T-helper 2 cell treated with Interferon-gamma antibody and Interleukin-4, amounts not matched to agents 5 μg/mL and 100 μg/mL, for 36 hours (primary cell): ENCODE results near the gene MSS51.
"Not testable (repeated sequence)": the region's sequence is repeated elsewhere in the genome, so short reads cannot be mapped to it uniquely, and the experiment has no call there.

Source experiments
- DNase-seq: peaks from one replicate; pipeline ENCODE4 v3.0.0; 2021; ENCODE audit warnings: low spot score
- H3K27ac Mint-ChIP-seq: one replicate; pipeline ENCODE4 v1.8.0; 2021; ENCODE audit warnings: mild to moderate bottlenecking, mixed read lengths
- H3K27me3 Mint-ChIP-seq: one replicate; pipeline ENCODE4 v1.8.0; 2021; ENCODE audit warnings: low read depth, mixed read lengths
- H3K36me3 Mint-ChIP-seq: one replicate; pipeline ENCODE4 v1.8.0; 2021; ENCODE audit warnings: low read depth, mixed read lengths
- H3K4me1 Mint-ChIP-seq: one replicate; pipeline ENCODE4 v1.8.0; 2021; ENCODE audit warnings: low read depth, mixed read lengths
- H3K4me3 Mint-ChIP-seq: one replicate; pipeline ENCODE4 v1.8.0; 2022; ENCODE audit warnings: mild to moderate bottlenecking, moderate library complexity, mixed read lengths
- H3K9me3 Mint-ChIP-seq: one replicate; pipeline ENCODE4 v1.8.0; 2021; ENCODE audit warnings: mixed read lengths

MSS51 gene

GRCh38 chr10:73407495-73407894 lies 25.9 kb downstream of the MSS51 start:
- H3K27ac Mint-ChIP-seq, result no peak overlapping the region
- peaks cover 23% of the 10 kb centered on the region for H3K4me1 Mint-ChIP-seq
- H3K36me3 Mint-ChIP-seq, result peaks cover 32% of the 10 kb centered on the region
- H3K9me3 Mint-ChIP-seq, result no peaks in the 10 kb centered on the region
- no peak for DNase-seq
- no peak overlapping the region for H3K4me3 Mint-ChIP-seq
- no peaks in the 10 kb centered on the region for H3K27me3 Mint-ChIP-seq

- no peak overlapping the region for H3K27ac Mint-ChIP-seq
- H3K4me3 Mint-ChIP-seq, result no peak overlapping the region
- peaks cover 21% of the 10 kb centered on the region for H3K4me1 Mint-ChIP-seq
- no peaks in the 10 kb centered on the region for H3K27me3 Mint-ChIP-seq
- peaks cover 30% of the 10 kb centered on the region for H3K36me3 Mint-ChIP-seq
- DNase-seq, result no peak
- no peaks in the 10 kb centered on the region for H3K9me3 Mint-ChIP-seq
Observed at GRCh38 chr10:73406846-73407245, 26.5 kb downstream of the MSS51 start.

DNA sequence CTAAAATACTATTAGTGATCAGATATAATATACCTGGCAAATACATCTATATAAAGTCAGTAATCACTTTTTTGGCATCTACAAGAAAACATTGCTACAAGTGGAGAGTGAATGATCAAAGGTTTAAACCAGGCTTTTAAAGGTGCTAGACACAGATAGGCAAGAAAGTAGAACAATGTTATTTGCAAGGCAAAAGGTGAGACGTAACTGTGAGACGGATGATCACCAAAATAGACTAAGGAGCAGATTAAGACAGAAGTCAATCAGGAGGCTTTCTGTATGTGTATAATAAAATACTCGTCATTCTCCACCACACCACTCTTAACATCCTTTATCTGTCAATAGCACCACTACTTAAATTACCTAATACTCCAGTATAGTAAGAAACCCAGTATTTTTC lies 27.8 kb downstream of the MSS51 start:
- no peaks in the 10 kb centered on the region for H3K27me3 Mint-ChIP-seq

DNA sequence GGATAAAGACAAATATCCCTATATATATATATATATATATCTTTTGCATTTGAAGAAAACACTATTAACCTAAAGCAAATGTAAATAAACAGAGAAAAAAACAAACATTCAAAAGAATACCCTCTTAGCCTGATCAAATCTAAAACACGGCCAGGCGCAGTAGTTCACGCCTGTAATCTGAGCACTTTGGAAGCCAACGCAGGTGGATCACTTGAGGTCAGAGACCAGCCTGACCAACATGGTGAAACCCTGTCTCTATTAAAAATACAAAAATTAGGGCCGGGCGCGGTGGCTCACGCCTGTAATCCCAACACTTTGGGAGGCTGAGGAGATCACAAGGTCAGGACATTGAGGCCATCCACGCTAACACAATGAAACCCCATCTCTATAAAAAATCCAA lies 28.7 kb downstream of the MSS51 start:
- Mint-ChIP-seq H3K36me3 (peaks cover 24% of the 10 kb centered on the region), H3K4me3 (no peak overlapping the region), H3K27me3 (no peaks in the 10 kb centered on the region), H3K9me3 (no peaks in the 10 kb centered on the region), H3K4me1 (peaks cover 15% of the 10 kb centered on the region), H3K27ac (no peak overlapping the region)
- no peak for DNase-seq

More for the DNA sequence above, 27.8 kb downstream of the MSS51 start:
- H3K27ac Mint-ChIP-seq, result no peak overlapping the region
- H3K36me3 Mint-ChIP-seq, result peaks cover 28% of the 10 kb centered on the region
- H3K4me1 Mint-ChIP-seq, result peaks cover 19% of the 10 kb centered on the region
- H3K9me3 Mint-ChIP-seq, result no peaks in the 10 kb centered on the region
- no peak overlapping the region for H3K4me3 Mint-ChIP-seq
- DNase-seq, result no peak

DNA sequence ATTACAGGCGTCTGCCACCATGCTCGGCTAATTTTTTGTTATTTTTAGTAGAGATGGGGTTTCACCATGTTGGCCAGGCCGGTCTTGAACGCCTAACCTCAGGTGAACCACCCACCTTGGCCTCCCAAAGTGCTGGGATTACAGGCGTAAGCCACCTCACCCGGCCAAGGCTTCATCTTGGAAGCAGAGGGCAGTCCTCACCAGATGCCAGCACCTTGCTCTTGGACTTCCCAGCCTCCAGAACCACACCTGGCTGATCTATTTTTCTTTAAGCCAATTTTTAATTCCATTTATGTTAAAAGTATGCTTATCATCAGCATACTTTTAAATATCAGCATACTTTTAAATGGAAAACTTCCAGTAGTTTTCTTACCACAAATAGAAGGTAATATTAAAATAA lies 31.7 kb downstream of the MSS51 start:
- DNase-seq, result no peak
- H3K27ac Mint-ChIP-seq, result no peak overlapping the region
- no peak overlapping the region for H3K4me3 Mint-ChIP-seq
- peaks cover 20% of the 10 kb centered on the region for H3K36me3 Mint-ChIP-seq
- H3K4me1 Mint-ChIP-seq, result peaks cover 2% of the 10 kb centered on the region
- no peaks in the 10 kb centered on the region for H3K27me3 Mint-ChIP-seq
- no peaks in the 10 kb centered on the region for H3K9me3 Mint-ChIP-seq

- H3K36me3 Mint-ChIP-seq, result peaks cover 33% of the 10 kb centered on the region
- H3K4me1 Mint-ChIP-seq, result no peaks in the 10 kb centered on the region
- H3K27ac Mint-ChIP-seq, result no peak overlapping the region
- H3K9me3 Mint-ChIP-seq, result no peaks in the 10 kb centered on the region
- no peak for DNase-seq
- H3K27me3 Mint-ChIP-seq, result no peaks in the 10 kb centered on the region
- H3K4me3 Mint-ChIP-seq, result no peak overlapping the region
Observed at GRCh38 chr10:73399063-73399462, 34.3 kb downstream of the MSS51 start.

DNA sequence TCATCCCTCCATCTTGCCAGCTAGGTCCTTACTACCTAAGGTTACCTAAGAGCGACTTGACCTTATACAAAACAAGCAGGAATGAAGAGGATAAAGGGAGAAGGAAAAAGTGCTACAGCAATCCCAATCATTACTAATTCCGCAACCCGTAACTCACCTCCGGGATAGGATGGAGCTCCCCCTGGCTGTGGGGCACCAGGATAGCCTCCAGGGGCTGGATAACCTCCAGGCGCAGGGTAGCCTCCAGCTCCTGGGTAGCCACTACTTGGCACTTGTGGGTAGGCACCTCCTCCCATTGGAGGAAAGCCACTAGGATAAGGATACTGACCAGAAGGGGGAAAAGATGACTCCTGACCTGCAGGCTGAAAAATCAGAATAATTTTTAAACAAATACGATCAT lies 35.3 kb downstream of the MSS51 start:
- Mint-ChIP-seq H3K4me1 (no peaks in the 10 kb centered on the region), H3K9me3 (no peaks in the 10 kb centered on the region), H3K27ac (no peak overlapping the region), H3K36me3 (peaks cover 38% of the 10 kb centered on the region), H3K4me3 (no peak overlapping the region), H3K27me3 (no peaks in the 10 kb centered on the region)
- no peak for DNase-seq

- not testable (repeated sequence) for H3K27me3 Mint-ChIP-seq, H3K9me3 Mint-ChIP-seq, H3K27ac Mint-ChIP-seq, H3K4me1 Mint-ChIP-seq, H3K4me3 Mint-ChIP-seq, DNase-seq
- peaks cover 51% of the 10 kb centered on the region for H3K36me3 Mint-ChIP-seq
Observed at GRCh38 chr10:73394325-73394724, 39.0 kb downstream of the MSS51 start.

GRCh38 chr10:73388228-73388627 lies 45.1 kb downstream of the MSS51 start:
- no peak for DNase-seq
- H3K27ac Mint-ChIP-seq, result peak overlapping the region; percentile 20
- H3K36me3 Mint-ChIP-seq, result peaks cover 54% of the 10 kb centered on the region
- H3K4me3 Mint-ChIP-seq, result no peak overlapping the region
- no peaks in the 10 kb centered on the region for H3K9me3 Mint-ChIP-seq
- no peaks in the 10 kb centered on the region for H3K27me3 Mint-ChIP-seq
- H3K4me1 Mint-ChIP-seq, result no peaks in the 10 kb centered on the region

- no peaks in the 10 kb centered on the region for H3K4me1 Mint-ChIP-seq
- no peaks in the 10 kb centered on the region for H3K9me3 Mint-ChIP-seq
- peaks cover 55% of the 10 kb centered on the region for H3K36me3 Mint-ChIP-seq
- no peaks in the 10 kb centered on the region for H3K27me3 Mint-ChIP-seq
- no peak overlapping the region for H3K4me3 Mint-ChIP-seq
- H3K27ac Mint-ChIP-seq, result no peak overlapping the region
- DNase-seq, result no peak
Observed at GRCh38 chr10:73386583-73386982, 46.8 kb downstream of the MSS51 start.

DNA sequence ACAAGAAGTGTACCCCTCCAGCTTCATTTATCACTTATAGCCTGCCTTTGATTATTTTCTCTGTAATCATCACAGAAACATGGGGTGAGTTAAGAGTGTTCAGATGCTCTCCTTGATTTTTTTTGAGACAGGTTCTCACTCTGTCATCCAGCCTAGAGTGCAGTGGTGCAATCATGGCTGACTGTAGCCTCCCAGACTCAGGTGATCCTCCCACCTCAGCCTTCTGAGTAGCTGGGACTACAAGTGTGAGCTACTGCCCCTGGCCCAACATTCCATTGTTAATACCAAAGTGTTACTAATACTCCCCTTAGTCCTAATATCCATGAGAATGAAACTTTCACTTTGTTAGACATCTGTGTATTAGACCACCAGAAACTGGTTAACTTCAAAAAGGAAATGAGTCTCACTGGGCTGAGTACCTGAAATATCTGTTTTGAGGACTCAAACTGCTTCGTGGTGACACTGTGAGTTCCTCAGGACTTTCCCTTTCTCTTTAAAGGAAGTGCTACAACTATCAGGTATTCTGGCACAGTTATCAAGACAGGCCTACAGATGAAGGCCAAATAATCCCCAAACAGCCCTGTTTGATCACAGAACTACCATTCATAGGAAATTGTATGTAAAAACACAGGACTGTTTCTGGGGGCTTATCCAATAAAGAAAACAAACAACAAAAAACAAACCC lies 54.2 kb downstream of the MSS51 start:
- H3K9me3 Mint-ChIP-seq, result no peaks in the 10 kb centered on the region
- no peaks in the 10 kb centered on the region for H3K27me3 Mint-ChIP-seq
- DNase-seq, result no peak

DNA sequence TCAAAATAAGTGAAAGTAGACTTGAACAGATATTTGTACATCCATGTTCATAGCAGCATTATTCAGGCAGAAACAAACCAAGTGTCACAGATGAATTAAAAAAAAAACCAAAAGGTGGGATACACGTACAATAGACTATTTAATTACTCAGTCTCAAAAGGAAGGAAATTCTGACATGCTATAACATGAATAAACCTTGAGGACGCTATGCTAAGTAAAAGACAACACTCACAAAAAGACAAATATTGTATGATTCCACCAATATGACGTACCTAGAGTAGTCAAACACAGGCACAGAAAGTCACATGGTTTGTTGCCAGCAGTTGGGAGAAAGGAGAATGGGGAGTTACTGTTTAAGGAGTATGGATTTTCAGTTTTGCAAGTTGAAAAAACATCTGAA lies 56.7 kb downstream of the MSS51 start:
- peaks cover 46% of the 10 kb centered on the region for H3K36me3 Mint-ChIP-seq

More for the DNA sequence above, 54.2 kb downstream of the MSS51 start:
- H3K4me1 Mint-ChIP-seq, result peaks cover 11% of the 10 kb centered on the region
- H3K4me3 Mint-ChIP-seq, result peak overlapping the region; percentile 35
- peak overlapping the region; percentile 76 for H3K27ac Mint-ChIP-seq
- peaks cover 50% of the 10 kb centered on the region for H3K36me3 Mint-ChIP-seq

More for the DNA sequence above, 56.7 kb downstream of the MSS51 start:
- no peaks in the 10 kb centered on the region for H3K9me3 Mint-ChIP-seq
- no peaks in the 10 kb centered on the region for H3K27me3 Mint-ChIP-seq
- no peak for DNase-seq
- H3K27ac Mint-ChIP-seq, result no peak overlapping the region
- H3K4me1 Mint-ChIP-seq, result peaks cover 11% of the 10 kb centered on the region
- no peak overlapping the region for H3K4me3 Mint-ChIP-seq
